HG03565 (cell line): ENCODE results near the gene BBS5.
"Not testable (repeated sequence)": the region's sequence is repeated elsewhere in the genome, so short reads cannot be mapped to it uniquely, and the experiment has no call there.

Experiments used
- ATAC-seq: cut with Tn5 transposase; IDR thresholded peaks from one replicate; pipeline ENCODE4 v1.9.1; 2021; ENCODE audit warnings: mild to moderate bottlenecking, moderate library complexity; ENCODE audit not compliant: unreplicated experiment

BBS5 gene

GRCh38 chr2:169479257-169480078 is at the start of gene BBS5:
Gene BBS5, plus strand, starts transcription at chr2:169479494. Its CDS starts 60 bp downstream, at chr2:169479554.
- peak; percentile 87 for ATAC-seq

DNA sequence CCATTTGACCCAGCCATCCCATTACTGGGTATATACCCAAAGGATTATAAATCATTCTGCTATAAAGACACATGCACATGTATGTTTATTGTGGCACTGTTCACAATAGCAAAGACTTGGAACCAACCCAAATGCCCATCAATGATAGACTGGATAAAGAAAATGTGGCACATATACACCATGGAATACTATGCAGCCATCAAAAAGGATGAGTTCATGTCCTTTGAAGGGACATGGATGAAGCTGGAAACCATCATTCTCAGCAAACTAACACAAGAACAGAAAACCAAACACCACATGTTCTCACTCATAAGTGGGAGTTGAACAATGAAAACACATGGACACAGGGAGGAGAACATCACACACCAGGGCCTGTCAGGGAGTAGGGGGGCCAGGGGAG is 47.5 kb upstream of the BBS5 start:
- not testable (repeated sequence) for ATAC-seq

GRCh38 chr2:169434236-169434635 is 45.1 kb upstream of the BBS5 start:
- ATAC-seq: not testable (repeated sequence)

- no peak for ATAC-seq
Observed at GRCh38 chr2:169438466-169439072, 40.7 kb upstream of the BBS5 start.

- no peak for ATAC-seq
Observed at GRCh38 chr2:169439900-169440299, 39.4 kb upstream of the BBS5 start.

DNA sequence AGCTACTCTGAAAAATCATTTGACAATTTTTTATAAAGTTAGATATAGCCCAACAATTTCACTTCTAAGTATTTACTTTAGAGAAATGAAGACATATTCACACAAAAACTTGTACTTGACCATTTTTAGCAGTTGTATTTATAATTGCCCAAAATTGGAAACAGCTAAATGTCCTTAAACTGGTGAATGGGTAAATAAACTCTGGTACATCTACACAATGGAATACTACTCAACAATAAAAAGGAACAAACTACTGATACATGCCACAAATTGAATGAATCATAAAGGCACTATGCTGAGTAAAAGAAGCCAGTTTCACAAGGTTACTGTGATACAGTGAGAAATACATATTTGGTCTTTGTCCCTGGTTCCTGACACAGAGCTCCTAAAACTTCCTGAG is 32.8 kb upstream of the BBS5 start:
- no peak for ATAC-seq

- ATAC-seq: no peak
Observed at GRCh38 chr2:169448316-169448715, 31.0 kb upstream of the BBS5 start.

GRCh38 chr2:169448865-169449264 is 30.4 kb upstream of the BBS5 start:
- ATAC-seq: no peak

DNA sequence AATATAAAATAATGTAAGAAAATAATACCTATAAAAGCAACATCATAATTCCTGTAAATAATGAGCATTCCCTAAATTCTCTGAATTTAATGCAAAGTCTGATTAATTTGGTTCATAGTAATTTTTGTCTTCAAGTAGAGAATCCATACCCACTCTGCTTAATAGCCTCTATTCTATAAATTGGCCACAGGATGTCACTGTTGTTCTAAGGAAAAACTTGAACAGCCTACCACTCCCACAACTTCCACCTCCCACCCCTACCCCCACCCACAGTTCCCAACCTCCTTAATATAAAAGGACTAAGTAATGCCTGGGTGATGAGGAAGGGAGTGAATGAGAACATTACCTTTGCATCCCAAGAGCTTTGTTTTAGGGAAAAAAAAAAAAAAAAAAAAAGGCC is 27.2 kb upstream of the BBS5 start:
- ATAC-seq: no peak

- ATAC-seq: not testable (repeated sequence)
Observed at GRCh38 chr2:169453044-169453443, 26.2 kb upstream of the BBS5 start.

- ATAC-seq: no peak
Observed at GRCh38 chr2:169461143-169461542, 18.2 kb upstream of the BBS5 start.

- no peak for ATAC-seq
Observed at GRCh38 chr2:169462896-169463695, 16.2 kb upstream of the BBS5 start.

- no peak for ATAC-seq
Observed at GRCh38 chr2:169464466-169464865, 14.8 kb upstream of the BBS5 start.

GRCh38 chr2:169464882-169465281 is 14.4 kb upstream of the BBS5 start:
- ATAC-seq: no peak

GRCh38 chr2:169468841-169469240 is 10.5 kb upstream of the BBS5 start:
- no peak for ATAC-seq

- no peak for ATAC-seq
Observed at GRCh38 chr2:169469952-169470572, 9.2 kb upstream of the BBS5 start.

DNA sequence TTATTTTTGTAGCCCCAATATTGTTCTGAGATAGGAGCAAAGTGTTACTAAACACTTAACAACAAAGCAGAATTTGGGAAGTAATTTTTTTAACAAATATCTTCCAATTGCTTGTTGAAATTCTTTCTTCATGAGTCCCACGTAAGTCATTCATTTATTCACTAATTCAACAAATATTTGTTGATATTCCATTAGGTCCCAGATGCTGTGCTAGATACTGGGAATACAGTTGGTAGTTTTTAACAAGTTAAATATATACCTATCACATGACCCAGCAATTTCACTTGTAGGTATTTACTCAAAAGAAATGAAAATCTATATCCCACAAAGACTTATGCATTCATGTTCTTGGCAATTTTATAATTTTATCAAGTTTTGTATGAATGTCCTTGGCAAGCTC is 7.0 kb upstream of the BBS5 start:
- no peak for ATAC-seq

- ATAC-seq: no peak
Observed at GRCh38 chr2:169476459-169476858, 2.8 kb upstream of the BBS5 start.

DNA sequence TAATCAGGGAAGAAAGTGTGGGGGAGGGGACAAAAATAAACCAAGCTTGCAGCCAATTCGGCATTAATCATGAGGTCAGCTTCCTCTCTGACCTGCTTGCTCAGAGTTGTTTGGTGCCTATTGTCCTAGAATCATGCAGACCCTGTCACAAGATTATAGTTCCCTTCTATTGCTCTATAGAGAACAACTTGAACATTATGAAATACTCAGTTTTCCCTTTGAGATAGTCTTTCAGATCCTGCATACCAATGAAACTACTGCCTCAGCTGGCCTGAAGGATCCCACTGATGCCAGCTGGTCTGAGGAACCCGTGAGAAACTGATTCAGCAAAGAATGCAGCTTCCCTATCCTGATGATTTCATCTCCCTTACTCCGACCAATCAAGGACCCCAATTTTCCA is 955 bp upstream of the BBS5 start:
- ATAC-seq: no peak

DNA sequence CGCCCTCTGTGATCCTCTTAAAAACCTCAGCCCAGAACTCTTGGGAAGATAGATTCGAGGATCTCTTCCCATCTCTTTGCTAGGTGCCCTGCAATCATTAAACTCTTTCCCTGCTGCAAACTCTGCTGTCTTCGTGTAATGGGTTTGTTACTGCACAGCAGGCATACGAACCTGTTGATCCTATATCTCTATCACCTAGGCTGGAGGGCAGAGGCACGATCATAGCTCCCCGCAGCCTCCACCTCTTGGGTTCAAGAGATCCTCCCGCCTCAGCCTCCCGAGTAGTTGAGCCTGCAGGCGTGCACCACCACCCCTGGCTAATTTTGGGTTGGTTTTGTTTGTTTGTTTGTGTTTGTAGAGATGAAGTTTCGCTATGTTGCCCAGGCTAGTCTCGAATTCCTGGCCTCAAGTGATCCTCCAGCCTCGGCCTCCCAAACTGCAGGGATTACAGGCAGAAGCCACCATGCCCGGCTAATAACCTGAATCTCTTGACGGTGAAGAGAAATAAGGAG is 493 bp upstream of the BBS5 start:
- ATAC-seq: no peak

GRCh38 chr2:169480079-169480465 is 778 bp downstream of the BBS5 start:
- ATAC-seq: no peak
